T-helper 2 cell (primary cell): ENCODE results near the gene EXOC4.
"Not testable (repeated sequence)": the region's sequence is repeated elsewhere in the genome, so short reads cannot be mapped to it uniquely, and the experiment has no call there.

Experiments
- DNase-seq, 5 experiments: peaks; one replicate each; pipeline versions ENCODE4 v3.0.0 to v3.0.0-alpha.2; 2012 to 2022

EXOC4 gene

DNA sequence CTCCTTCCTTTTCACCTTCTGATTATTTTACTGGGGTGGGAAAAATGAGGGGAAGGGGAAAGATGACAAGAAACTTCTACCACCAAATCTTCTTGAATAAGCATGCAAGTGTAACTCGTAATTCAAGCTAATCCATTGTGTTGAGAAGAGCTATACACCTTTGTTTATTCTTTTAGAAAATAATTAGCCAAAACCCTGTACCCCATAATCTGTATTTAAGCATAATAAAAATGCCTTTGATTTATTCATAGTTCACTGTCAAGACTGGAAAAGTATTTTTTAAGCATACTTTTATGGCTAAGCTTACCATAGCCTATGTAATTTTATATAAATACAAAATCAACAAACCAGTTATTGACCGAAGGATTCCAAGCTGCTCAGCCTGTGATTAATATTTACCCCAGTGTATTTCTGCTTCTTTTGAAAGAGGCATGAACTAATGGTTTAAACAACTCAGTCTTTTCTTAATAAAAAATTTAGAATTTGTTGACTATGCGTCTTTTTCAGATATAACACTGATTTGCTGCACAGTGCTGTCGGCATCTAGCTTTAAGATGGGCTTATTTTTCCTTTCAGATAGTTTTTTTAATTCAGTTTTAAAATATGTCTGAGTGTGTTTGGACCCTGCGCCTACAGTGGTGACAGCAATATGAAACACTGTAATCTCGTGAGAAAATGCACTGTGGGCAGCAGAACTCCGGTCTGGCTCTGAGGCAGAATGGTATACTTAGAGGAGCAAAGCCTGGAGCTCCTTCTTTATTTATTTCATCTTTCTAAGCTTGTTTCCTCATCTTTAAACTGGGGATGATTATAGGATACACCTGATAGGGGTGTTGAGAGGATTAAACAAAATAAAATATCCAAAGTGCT is 635.4 kb downstream of the EXOC4 start:
- no peak for DNase-seq

DNA sequence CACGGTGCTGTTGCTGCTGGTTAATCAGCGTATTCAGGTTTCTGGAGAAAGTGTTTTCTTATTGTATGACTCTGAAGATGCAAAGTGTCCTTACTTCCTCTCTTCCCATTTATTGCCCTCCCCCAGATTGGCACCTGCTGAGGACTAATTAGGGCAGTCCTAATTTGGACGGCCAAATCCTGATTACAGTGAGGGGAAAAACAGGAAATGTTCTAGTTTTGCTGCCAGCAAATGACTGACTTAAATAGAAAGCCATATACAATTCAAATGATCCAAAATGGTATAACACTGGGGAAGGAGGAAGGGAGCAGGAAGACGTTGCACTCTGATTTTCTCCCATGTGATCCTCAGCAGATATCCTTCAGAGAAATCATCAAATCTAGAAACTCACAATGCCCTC is 651.9 kb downstream of the EXOC4 start:
- no peak for DNase-seq

DNA sequence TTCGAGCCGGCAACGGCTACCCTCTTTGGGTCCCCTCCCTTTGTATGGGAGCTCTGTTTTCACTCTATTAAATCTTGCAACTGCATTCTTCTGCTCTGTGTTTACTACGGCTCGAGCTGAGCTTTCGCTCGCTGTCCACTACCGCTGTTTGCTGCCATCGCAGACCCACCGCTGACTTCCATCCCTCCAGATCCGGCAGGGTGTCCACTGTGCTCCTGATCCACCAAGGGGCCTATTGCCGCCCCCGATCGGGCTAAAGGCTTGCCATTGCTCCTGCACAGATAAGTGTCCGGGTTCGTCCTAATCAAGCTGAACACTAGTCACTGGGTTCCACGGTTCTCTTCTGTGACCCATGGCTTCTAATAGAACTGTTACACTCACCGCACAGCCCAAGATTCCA is 653.7 kb downstream of the EXOC4 start:
- not testable (repeated sequence) for DNase-seq

DNA sequence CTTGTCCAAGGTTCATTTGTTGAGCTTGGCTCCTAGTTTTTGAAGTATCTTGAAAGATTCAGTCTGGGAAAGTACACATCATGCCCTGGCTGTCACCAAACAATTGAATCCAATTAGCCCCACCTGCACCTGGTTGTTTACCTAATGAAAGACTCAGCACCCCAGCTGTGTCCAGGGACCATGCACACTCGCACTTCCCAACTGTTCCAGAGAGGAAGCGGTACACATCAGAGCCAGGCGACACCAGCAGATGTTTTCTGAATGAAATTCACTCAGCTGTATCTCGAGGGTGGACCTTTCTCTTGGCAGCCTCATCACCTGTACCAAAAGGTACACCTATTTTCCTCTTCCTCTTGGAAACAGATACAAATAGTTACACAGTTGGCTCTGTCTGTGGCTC is 657.9 kb downstream of the EXOC4 start:
- DNase-seq: no peak

DNA sequence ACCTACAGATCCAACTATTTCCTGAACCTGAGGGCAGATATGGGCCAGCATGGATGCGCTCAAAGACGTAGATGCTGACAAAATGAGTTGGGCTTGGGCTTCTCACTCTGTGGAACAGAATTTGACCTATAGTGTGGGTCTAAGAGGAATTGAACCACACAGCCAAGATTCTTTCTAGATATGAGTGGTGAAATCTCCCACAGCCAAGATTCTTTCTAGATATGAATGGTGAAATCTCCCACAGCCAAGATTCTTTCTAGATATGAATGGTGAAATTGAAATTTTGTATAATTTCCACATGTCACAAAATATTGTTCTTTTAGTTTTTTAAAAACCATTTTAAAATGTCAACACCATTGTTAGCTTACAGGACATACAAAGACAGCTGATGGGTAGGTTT is 658.8 kb downstream of the EXOC4 start:
- DNase-seq: peak in 1 of 5 experiments; percentile 17

DNA sequence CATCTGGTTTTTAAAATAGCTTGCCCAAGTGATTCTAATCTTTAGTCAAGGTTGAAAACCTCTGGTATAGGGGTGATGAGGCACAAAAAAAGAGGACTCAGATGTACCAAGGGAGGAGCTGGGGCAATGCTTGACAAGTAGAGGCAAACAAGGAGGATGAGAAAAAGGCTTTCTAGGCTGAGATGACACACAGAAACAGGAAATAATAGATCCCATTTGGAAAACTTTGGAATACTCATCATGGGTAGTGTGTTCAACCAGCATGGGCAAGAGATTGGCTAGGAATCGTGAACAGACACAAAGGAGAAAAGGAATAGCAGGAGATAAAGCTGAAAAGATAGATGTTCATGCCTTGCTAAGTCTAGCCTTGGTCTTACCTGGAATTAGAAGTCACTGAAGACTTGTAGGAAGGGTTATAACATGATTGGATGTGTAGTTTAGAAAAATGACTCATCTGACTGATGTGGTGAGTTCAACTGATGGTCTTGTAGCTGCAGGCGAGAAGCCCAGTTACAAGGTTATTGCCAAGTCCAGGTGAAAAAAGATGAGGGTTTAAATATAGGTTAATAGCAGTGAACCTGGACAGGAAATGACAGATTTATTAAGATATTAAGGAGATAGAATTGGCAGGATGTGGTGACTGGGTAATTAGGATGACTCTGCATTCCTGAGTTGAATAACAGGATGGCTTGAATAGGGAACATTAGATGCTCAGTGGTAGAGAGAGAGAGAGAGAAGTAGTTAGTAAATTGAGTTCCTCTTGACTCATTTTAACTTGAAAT is 660.2 kb downstream of the EXOC4 start:
- peak in 1 of 5 experiments; percentile 1 for DNase-seq

DNA sequence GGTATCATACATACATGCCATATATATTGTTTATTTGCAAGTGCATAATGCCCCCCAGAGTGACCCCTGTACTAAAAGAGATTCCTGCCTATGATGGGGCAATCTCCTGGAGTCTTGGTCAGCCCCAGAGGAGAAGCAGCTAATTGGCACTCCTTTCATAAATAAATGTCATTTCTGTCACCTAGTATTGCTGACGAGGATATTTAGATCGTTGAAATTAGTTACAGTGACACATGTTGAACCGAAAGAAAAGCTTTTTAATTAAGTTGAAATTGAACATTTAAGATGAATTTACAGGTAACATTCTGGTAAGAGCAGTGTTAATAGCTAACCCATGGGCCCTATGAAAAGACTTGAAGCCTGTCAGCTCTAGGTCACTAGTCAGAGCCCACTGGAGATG is 663.7 kb downstream of the EXOC4 start:
- DNase-seq: no peak

DNA sequence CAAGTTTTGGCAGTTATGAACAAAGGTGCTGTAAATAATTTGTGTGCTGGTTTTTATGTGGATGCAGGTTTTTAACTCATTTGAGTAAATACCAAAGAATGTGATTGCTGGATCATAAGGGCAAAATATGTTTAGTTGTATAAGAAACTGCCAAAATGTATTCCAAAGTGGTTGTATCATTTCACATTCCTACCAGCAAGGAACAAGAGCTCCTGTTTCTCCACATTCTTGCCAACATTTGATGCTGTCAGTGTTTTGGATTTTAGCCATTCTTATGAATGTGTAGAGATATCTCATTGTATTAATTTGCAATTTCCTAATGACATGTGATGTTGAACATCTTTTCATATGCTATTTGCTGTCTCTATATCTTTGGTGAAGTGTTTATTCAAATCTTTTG is 666.9 kb downstream of the EXOC4 start:
- no peak for DNase-seq

DNA sequence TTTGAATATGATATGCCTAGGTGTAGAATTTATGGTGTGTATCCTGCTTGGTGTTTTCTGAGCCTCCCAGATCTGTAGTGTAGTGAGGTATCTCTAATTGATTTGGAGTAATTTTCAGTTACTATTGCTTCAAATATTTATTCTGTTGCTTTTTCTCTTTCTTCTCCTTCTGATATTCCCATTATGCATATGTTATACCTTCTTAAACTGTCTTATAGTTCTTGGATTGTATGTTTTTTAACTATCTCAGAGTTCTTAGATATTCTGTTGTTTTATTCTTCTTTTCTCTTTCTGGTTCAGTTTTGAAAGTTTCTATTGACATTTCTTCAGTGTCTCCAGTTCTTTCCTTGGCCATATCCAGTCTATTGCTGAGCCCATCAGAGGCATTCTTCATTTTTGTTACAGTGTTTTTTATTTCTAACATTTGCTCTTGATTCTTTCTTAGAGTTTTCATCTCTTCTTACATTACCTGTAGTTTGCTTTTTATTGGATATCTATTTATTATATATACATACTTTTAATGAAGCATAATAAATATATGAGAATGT is 668.8 kb downstream of the EXOC4 start:
- DNase-seq: no peak

DNA sequence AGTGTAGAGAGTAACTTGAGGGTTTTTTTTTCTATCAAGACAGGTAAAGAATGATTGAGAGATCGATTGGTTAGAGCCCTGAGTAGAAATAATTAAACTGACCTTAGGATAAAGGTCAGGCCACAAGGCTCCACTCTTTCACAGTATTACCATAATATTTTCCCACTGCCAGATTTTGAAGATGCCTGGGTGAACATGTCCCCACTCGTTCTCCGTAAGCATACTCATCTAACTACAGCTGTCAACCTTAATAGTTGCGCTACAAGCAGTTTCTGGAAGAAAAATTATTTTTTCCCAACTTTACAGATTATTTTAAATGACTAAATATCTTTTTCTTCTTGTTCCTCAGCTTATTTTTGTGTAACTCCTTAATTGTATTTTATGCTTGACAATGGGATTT is 671.1 kb downstream of the EXOC4 start:
- no peak for DNase-seq

DNA sequence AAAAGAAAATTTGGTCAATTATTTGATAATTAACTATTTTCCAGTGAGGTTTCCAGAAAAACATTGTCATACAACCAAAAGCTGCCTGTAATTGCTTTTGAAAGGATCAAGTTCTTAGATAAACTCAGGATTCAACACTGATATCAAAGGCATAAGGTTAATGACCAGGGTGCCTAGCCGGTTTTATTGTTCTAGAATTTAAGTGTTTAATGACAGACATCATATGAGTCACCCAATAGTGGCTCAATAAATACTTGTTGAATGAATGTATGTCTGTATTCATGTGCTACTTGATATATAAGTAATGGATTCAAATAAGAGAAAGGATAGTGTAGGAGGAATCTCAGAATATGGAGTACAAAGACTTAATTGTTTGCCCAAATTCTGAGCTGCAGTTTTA is 678.2 kb downstream of the EXOC4 start:
- no peak for DNase-seq

DNA sequence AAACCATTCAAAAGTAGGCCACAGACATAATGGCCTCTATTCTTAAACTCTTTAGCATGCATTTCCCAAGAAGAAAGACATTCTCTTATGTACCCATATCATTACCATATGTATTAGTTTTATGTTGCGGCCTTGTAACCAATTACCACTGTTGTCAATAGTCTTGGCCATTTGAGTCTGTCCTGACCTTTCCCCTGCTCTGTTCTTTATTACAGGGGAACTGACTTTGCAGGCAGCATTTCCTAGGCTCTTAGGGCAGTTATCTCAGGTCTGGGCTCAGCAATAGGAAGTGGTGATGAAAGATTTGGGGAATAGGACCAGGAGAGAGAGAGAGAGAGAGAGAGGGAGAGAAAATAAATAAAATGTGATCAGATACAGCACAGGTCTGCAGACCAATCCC is 679.7 kb downstream of the EXOC4 start:
- DNase-seq: no peak

DNA sequence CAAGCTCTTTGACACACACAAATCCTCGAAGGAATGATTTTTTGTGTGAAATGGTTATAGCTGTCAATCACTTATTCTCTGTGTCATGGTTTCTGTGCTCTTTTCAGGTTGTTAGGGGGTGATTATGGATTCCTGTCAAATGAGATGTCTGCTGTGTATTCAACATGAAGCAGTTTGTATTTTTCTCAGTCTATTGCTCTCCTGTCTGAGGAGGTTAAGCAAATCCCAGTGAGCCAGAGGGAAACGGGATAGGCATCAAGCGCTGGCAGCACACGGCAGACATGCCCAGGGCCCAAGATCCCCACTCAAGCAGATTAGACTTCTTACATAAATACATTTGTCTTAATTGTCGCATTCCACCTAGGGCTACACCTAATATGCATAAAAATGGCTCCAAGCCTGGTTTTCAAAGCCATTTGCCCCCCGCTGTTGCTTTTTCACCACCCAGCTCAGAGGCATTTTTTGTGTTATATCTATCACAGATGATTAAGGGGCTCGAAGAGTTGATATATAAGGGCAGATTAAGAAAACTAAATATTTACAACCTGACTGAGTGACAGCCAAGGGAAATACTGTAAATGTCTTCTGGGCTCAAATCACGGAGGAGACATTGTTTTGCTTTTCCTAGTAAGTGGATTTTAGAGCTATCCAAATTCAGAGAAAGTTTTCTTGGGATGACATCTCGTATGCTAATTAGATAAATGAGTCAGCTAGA is 681.5 kb downstream of the EXOC4 start:
- DNase-seq: no peak

DNA sequence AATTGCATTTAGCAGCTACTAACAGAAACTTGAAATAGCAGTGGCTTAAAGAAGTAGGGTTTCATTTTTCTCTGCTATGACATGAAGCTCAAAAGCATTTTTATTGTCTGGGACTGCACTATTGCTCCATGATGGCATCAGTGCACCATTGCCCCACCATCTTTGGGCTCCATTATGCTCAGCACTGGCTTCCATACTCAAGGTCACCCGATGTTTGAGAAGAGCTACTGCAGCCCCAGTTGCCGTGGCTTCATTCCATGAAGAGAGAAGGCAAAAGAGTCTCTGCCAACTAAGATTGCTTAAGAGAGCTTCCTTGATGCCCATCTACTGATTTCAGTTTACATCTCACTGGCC is 682.1 kb downstream of the EXOC4 start:
- no peak for DNase-seq

DNA sequence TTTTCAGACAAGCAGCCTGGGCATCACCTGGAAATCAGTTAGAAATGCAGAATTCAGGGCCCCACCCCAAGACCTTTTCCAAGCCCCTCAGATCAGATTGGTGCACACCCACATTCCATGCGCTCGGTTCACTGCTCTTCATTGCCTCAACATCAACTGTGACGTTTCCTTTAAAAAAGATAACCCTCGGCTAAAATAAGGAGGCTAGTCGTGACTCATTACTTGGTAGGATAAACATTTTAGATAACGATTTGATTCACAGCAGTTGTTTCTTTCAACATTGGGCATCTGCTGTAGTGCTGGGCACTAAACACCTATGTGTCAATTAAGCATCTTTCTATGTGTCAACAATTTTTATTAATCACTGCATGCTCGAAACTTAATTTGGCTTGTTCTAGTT is 683.2 kb downstream of the EXOC4 start:
- no peak for DNase-seq

DNA sequence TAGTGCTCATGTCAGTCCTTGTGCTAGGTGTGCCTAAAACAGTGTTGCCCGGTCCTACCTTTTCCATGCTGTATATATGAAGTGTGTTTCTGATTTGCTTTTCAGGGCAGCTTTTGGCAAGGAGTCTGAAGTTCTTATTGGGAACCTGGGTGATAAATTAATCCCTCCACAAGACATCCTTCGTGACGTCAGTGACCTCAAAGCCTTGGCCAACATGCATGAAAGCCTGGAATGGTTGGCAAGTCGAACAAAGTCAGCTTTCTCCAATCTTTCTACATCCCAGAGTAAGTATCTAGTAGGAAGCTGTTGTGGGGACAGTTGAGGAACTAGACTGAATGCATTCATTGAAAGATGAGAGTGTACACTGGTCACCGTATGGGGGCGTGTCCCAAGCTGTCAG is 684.9 kb downstream of the EXOC4 start:
- no peak for DNase-seq

DNA sequence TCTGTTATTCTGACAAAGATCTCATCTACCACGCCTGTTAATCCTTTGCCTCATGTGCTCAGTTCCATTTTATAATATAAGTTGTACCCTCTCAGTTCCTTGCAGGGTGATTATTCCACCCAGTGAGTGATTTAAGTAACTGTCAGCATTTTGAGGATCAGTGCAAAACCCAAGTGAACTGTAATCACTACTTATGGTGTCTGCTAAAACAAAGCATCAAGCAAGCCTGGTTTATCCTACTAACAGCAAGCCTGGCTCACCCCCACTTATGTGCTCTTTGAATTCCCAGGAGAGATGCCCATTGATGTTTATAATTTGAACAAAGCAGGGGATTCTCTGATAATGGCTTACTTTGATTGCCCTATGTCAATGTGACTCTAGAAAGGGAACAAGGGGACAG is 687.5 kb downstream of the EXOC4 start:
- no peak for DNase-seq

DNA sequence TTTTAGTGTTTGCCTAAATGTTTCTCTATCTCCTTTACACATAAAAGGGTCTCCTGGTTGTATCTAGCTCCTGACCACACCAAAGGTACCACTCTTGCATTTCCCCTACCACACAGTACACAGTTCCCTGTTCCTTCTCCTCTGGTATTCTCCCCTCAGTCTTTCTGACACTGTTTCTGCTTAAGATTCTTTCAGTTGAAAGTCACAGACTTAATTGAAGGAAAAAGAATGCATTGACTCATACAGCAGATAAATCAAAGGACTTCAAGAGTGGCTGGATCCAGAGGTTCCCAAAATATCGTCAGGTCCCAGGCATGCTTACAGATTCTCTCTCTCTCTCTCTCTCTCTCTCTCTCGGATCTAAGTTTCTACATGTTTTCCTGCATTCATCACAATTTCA is 688.6 kb downstream of the EXOC4 start:
- no peak for DNase-seq

DNA sequence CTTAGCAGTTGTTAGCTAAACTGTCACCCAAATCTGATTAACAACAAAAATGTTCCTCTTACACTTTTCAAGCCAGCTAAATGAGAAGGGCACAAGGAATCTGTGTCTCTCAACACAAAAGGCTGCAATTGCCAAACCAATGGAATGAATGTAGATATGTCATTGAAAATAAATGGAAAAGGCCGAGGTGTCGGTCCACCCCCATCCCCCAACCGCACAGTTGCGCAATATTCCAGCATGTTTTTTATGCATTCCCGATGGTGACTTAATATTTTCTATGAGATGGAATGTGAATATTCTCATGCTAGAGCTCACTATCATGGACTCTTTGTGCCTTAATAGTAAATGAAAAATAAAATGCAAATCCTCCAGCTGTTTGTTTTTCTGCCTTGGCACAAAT is 692.6 kb downstream of the EXOC4 start:
- no peak for DNase-seq

DNA sequence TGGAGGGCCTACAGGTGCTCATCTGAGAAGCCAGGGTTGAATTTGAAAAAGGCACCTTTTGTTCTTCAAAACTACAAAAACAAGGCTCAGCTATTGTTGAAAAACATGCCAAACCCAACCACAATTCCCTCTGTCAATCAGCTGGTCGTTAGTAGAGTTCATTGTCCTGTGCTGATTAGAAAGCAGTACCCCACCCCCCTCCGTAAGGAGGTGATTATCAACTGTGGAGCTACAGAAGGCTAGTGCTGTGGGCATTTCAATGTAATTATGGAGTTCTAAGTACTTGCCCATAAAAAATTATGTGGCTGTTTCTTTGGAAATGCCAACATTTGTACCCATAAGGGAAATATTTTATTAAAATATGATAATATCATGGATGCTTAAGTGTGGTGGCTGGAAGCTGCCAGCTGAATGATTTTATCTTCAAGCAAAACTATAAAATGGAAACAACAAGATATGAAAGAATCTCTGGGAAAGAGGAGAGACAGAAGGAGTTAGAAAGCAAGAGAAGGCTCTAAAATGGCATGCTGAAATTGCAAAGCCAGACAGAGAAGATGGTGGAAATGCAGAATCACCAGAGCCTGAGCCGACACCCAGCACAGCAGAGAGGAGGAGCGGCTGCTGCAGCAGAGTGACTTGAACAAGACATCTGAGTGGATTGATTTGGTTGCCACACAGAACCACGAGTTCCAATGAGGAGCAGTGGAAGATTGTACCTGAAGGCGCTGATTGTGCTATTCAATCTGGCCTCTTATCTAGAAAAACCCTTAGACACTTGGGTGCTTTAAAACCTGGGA is 694.8 kb downstream of the EXOC4 start:
- no peak for DNase-seq

DNA sequence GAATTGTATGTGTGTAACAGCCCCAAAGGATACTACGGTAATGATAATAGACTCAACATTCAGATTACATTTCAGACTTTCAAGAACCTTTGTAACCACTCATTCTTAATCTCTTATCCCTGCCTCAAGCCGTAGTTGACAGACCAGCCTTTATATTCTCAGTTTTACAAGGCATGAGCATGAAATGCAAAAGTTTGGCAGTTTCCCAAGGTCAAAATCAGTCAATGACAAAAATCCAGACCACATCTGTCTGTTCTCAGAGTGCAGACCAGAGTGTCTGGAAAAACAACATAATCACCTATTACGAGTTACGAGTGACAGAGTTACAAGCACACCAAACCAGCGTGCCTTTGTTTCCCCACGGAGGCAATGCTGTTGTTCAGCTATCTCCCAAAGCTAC is 695.7 kb downstream of the EXOC4 start:
- DNase-seq: no peak

DNA sequence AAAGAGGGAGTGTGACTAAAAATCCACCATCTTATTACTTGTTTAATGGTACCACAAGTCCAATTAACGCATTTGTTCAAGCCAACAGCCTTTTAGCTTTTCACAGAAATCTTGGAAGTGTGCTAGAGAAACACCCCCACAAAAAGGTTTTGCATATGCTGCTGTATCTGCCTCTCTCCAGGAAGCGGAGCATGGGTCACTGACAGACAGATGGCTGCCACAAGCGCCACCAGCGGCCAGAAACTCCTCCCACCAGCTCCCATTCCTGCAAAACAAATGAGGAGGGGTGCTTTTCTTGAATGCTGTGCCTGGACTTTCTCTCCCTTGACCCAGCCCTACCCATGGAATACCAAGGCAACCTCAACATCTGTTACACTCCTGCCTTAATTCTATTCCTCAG is 698.0 kb downstream of the EXOC4 start:
- DNase-seq: no peak

DNA sequence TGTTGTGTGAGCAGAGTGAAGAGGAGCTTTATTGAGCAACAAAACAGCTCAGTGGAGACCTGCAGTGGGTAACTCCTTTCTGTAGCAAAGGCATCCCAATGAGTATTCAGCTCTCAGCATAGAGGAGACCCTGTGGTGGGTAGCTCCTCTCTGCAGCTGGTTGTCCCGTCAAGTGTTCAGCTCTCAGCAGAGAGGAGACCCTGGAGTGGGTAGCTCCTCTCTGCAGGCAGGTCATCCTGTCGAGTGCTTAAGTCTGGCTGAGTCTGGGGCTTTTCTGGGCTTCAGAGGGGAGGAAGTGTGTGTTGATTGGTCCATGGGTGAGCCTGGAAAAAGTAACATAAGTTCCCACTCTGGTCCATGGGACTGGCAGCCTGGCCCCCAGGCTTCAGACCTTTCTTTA is 702.3 kb downstream of the EXOC4 start:
- DNase-seq: no peak
